OCI-LY1 (cell line): ENCODE results near the gene RCAN2.

Experiments
- H2AFZ ChIP-seq: fragments of 200-600 bp; sonication (generic), shearing (Covaris generic); 2 replicates; pipeline ENCODE4 v1.6.0; 2014; ENCODE audit warnings: antibody characterized with exemption, mild to moderate bottlenecking, low read length
- H3F3A ChIP-seq: fragments of 200-600 bp; sonication (generic), shearing (Covaris generic); 2 replicates; pipeline ENCODE4 v1.6.0; 2014; ENCODE audit warnings: mild to moderate bottlenecking, antibody characterized with exemption, low read length, moderate library complexity; ENCODE audit not compliant: insufficient read depth
- H3K27ac ChIP-seq: fragments of 200-600 bp; sonication (generic); 2 replicates; pipeline ENCODE4 v1.5.1; 2014; ENCODE audit warnings: low read length, mixed run types, mild to moderate bottlenecking, low read depth; ENCODE audit not compliant: poor library complexity, severe bottlenecking
- H3K27me3 ChIP-seq: fragments of 200-600 bp; sonication (generic); 2 replicates; pipeline ENCODE4 v1.6.0; 2014; ENCODE audit warnings: antibody characterized with exemption, mild to moderate bottlenecking, low read length, moderate library complexity; ENCODE audit not compliant: insufficient read depth
- H3K36me3 ChIP-seq: fragments of 200-600 bp; sonication (generic); 2 replicates; pipeline ENCODE4 v1.6.1; 2014; ENCODE audit warnings: mild to moderate bottlenecking, antibody characterized with exemption, low read length, moderate library complexity, mixed read lengths; ENCODE audit not compliant: insufficient read depth
- H3K4me1 ChIP-seq: fragments of 200-600 bp; sonication (generic); 2 replicates; pipeline ENCODE4 v1.5.1; 2014; ENCODE audit warnings: mild to moderate bottlenecking, low read length, moderate library complexity; ENCODE audit not compliant: insufficient read depth, severe bottlenecking
- H3K4me2 ChIP-seq: fragments of 200-600 bp; sonication (generic), shearing (Covaris generic); 2 replicates; pipeline ENCODE4 v1.6.1; 2014; ENCODE audit warnings: low read length
- H3K4me3 ChIP-seq: fragments of 200-600 bp; sonication (generic); 2 replicates; pipeline ENCODE4 v1.5.1; 2014; ENCODE audit warnings: low read length, low read depth, mild to moderate bottlenecking, mixed read lengths; ENCODE audit not compliant: poor library complexity, severe bottlenecking
- H3K79me2 ChIP-seq: fragments of 200-600 bp; shearing (Covaris generic); 2 replicates; pipeline ENCODE4 v1.6.1; 2016; ENCODE audit warnings: mixed run types, low read length, mixed read lengths; ENCODE audit not compliant: insufficient read depth
- H3K9ac ChIP-seq: fragments of 200-600 bp; sonication (generic), shearing (Covaris generic); 2 replicates; pipeline ENCODE4 v1.6.1; 2014; ENCODE audit warnings: mild to moderate bottlenecking, low read length, mixed read lengths
- H3K9me2 ChIP-seq: fragments of 200-600 bp; sonication (generic), shearing (Covaris generic); 2 replicates; pipeline ENCODE4 v1.6.1; 2014; ENCODE audit warnings: low read depth, mild to moderate bottlenecking, low read length, mixed read lengths
- H3K9me3 ChIP-seq: fragments of 200-600 bp; shearing (Covaris generic); 2 replicates; pipeline ENCODE4 v1.6.1; 2014; ENCODE audit warnings: low read length, mixed read lengths
- H4K20me1 ChIP-seq: fragments of 200-600 bp; sonication (generic), shearing (Covaris generic); 2 replicates; pipeline ENCODE4 v1.6.0; 2016; ENCODE audit warnings: mild to moderate bottlenecking, low read length; ENCODE audit not compliant: insufficient read depth
- CTCF ChIP-seq: fragments of 200-600 bp; sonication (generic), shearing (Covaris generic); IDR thresholded peaks from 2 replicates; pipeline ENCODE4 v1.5.1; 2017; ENCODE audit warnings: mild to moderate bottlenecking, antibody characterized with exemption, low read length, moderate library complexity, mixed read lengths
- EZH2 ChIP-seq: fragments of 200-600 bp; sonication (generic), shearing (Covaris generic); IDR thresholded peaks from 2 replicates; pipeline ENCODE4 v1.8.0; 2017; ENCODE audit warnings: borderline replicate concordance, mixed run types, mild to moderate bottlenecking, antibody characterized with exemption, low read length, moderate library complexity, mixed read lengths

The RCAN2 gene

GRCh38 chr6:46211917-46212316 lies 279.3 kb downstream of the RCAN2 start:
- H3K4me3 ChIP-seq: no peak overlapping the region
- no peaks in the 10 kb centered on the region for H3F3A ChIP-seq
- H3K4me2 ChIP-seq: no peak overlapping the region
- no peaks in the 10 kb centered on the region for H3K9me3 ChIP-seq
- H3K9ac ChIP-seq: no peak overlapping the region
- TF ChIP-seq EZH2: no peak
- TF ChIP-seq CTCF: no peak
- no peak overlapping the region for H3K27ac ChIP-seq
- no peaks in the 10 kb centered on the region for H3K27me3 ChIP-seq
- no peaks in the 10 kb centered on the region for H3K9me2 ChIP-seq
- H3K79me2 ChIP-seq: no peaks in the 10 kb centered on the region
- H3K36me3 ChIP-seq: no peaks in the 10 kb centered on the region
- H3K4me1 ChIP-seq: no peaks in the 10 kb centered on the region
- H4K20me1 ChIP-seq: no peaks in the 10 kb centered on the region
- H2AFZ ChIP-seq: no peak overlapping the region

- Histone ChIP-seq H3K9me2 (no peaks in the 10 kb centered on the region), H3K9me3 (no peaks in the 10 kb centered on the region), H3K4me1 (no peaks in the 10 kb centered on the region), H2AFZ (no peak overlapping the region), H4K20me1 (no peaks in the 10 kb centered on the region), H3F3A (no peaks in the 10 kb centered on the region), H3K79me2 (no peaks in the 10 kb centered on the region), H3K4me3 (no peak overlapping the region), H3K9ac (no peak overlapping the region), H3K4me2 (no peak overlapping the region), H3K27me3 (no peaks in the 10 kb centered on the region), H3K27ac (no peak overlapping the region), H3K36me3 (no peaks in the 10 kb centered on the region)
- TF ChIP-seq EZH2 (no peak), CTCF (no peak)
Measured at GRCh38 chr6:46210294-46210693, 281.0 kb downstream of the RCAN2 start.

GRCh38 chr6:46208303-46208702 lies 282.9 kb downstream of the RCAN2 start:
- Histone ChIP-seq H3K9ac (no peak overlapping the region), H3K9me2 (no peaks in the 10 kb centered on the region), H3K4me3 (no peak overlapping the region), H2AFZ (no peak overlapping the region), H3K27ac (no peak overlapping the region), H3K9me3 (no peaks in the 10 kb centered on the region), H4K20me1 (no peaks in the 10 kb centered on the region), H3K4me2 (no peak overlapping the region), H3K79me2 (no peaks in the 10 kb centered on the region), H3K27me3 (no peaks in the 10 kb centered on the region), H3F3A (no peaks in the 10 kb centered on the region), H3K4me1 (no peaks in the 10 kb centered on the region), H3K36me3 (no peaks in the 10 kb centered on the region)
- no peak for TF ChIP-seq CTCF
- no peak for TF ChIP-seq EZH2
